Psoas muscle (tissue), 8 donors: ENCODE measurements around the gene EARS2. TPM values are rescaled to one million over a fixed set of nuclear protein-coding genes. Genes with fewer than 3 reads are reported as not detected.

Experiments
- ATAC-seq, 4 donors: fragments of 200-7000 bp; cut with Tn5 transposase; one replicate each; pipeline ENCODE4 v1.9.1; 2020; ENCODE audit warnings: moderate library complexity in 3 of 4, mild to moderate bottlenecking in 2 of 4
- DNase-seq, 2 donors: peaks; one replicate each; pipeline ENCODE4 v3.0.0-alpha.2; 2020
- H3K27ac ChIP-seq: fragments of 200-600 bp; one replicate; pipeline ENCODE4 v1.8.0; 2022
- H3K27me3 ChIP-seq, 3 donors: fragments of 200-600 bp in 1 of 3; one replicate each; pipeline versions ENCODE4 v1.6.1 to v1.8.0; 2013 to 2022; ENCODE audit warnings: low read length in 2 of 3, mild to moderate bottlenecking in 2 of 3, moderate library complexity in 1 of 3; ENCODE audit not compliant: insufficient read depth in 3 of 3
- H3K36me3 ChIP-seq, 2 donors: fragments of 200-600 bp in 1 of 2; one replicate each; pipeline versions ENCODE4 v1.6.1 to v1.8.0; 2013 to 2022; ENCODE audit warnings: low read depth in 1 of 2, mild to moderate bottlenecking in 1 of 2, moderate library complexity in 1 of 2; ENCODE audit not compliant: insufficient read depth in 1 of 2
- H3K4me1 ChIP-seq: fragments of 200-600 bp; one replicate; pipeline ENCODE4 v1.8.0; 2022
- H3K4me3 ChIP-seq: fragments of 200-600 bp; one replicate; pipeline ENCODE4 v1.8.0; 2022; ENCODE audit warnings: mild to moderate bottlenecking
- H3K9me3 ChIP-seq: fragments of 200-600 bp; one replicate; pipeline ENCODE4 v1.8.0; 2022
- CTCF ChIP-seq: fragments of 200-600 bp; IDR thresholded peaks from one replicate; pipeline ENCODE4 v1.8.0; 2022; ENCODE audit warnings: antibody characterized with exemption
- WGBS, 3 donors: extraction: QIAGEN DNeasy Blood & Tissue Kit; methylation state at CpG; one replicate each; pipeline versions ENCODE4 v1.1.6 to v1.1.7; 2013; 5-methylcytosine and 5-hydroxymethylcytosine counted together
- intact Hi-C, 2 donors: fragments of 100-400 bp; cut with DNase I; formaldehyde crosslinking; loops; one replicate each; pipeline versions ENCODE4 v1.11.0 to v1.14.2; 2022
- polyA plus RNA-seq, 3 donors: library from polyadenylated mRNA; stranded (reverse); fragments of 200-250 nt; gene quantifications; one replicate each; pipeline ENCODE4 v1.2.3, GENCODE V29; 2013
- total RNA-seq, 4 donors: library from RNA; stranded (reverse); fragmentation: NEBNext Ultra II Directional in 2 of 4; extraction: Animal tissue kit (Norgen Biotek cat#: 25700) in 2 of 4; gene quantifications; one replicate each; pipeline versions ENCODE4 v1.2.1 to v1.2.4, GENCODE V29; 2021 to 2023
- donor health status: healthy with polysubstance abuse.
- donor health status: DM: no; HTN: no; CAD: no; lungs with moderate emphysema.
- donor health status: Bipolar disorder and iron deficiency.
- donor health status: healthy.
- donor health status: DM: yes; HTN: yes; CAD: no.
- donor health status: DM: no; HTN: no; CAD: no.
- donor health status: DM: no; HTN: no; CAD: no.
- donor health status: DM: yes; HTN: yes; CAD: no.

EARS2 gene
- total and polyA plus RNA-seq, 7 donors = 12.1 to 28.3 (median 19.8) TPM

DNA sequence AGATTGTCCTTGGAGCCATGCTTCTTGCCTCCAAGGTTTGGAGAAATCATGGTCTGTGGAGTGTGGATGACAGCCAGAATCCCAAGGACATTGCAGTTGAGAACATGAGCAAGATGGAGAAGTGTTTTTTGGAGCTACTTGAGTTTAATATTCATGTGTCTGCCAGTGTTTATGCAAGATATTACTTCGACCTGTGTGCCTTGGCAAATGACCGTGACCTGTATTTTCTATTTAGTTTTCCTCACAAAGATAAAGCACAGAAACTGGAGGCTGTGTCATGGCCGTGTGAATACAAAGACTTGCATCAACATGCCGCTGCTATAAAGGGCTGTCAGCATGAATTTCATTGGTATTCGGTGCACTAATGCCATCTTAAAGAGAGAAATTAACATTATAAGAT is 55.9 kb downstream of the EARS2 start:
- TF ChIP-seq CTCF = no peak
- intact Hi-C loops = no loop called here
- no peaks in the 10 kb centered on the region for H3K9me3 ChIP-seq
- H3K4me1 ChIP-seq = peaks cover 47% of the 10 kb centered on the region
- no peaks in the 10 kb centered on the region for H3K27me3 ChIP-seq
- 85 to 91% (median 86%) methylated on average over 5 of the region's 5 CpGs for WGBS, 3 donors
- no peak overlapping the region for H3K27ac ChIP-seq
- H3K4me3 ChIP-seq = no peak overlapping the region
- ATAC-seq = no peak
- H3K36me3 ChIP-seq = peaks cover 0 to 8% of the 10 kb centered on the region in 2 donors
- no peak for DNase-seq

DNA sequence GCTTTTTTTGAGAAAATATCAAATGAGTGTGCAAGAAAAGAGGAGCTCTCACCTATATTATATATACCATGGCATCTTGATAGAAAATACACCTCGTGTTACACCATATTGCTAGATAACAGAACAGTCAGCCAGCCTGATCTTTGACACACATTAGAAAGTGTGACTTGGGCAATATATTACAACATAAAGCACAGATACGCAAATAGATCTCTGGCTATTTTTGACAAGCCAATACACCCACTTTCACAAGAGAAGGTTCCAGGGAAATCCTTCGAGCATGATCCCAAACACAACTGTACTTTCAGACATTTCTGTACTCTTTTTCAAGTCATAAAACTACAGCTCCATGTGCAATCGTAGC is 56.3 kb downstream of the EARS2 start:
- ATAC-seq (no peak), DNase-seq (no peak)
- peaks cover 0 to 9% of the 10 kb centered on the region in 2 donors for H3K36me3 ChIP-seq
- peaks cover 43% of the 10 kb centered on the region for H3K4me1 ChIP-seq
- H3K27me3 ChIP-seq = no peaks in the 10 kb centered on the region
- intact Hi-C loops = no loop called here
- H3K27ac ChIP-seq = no peak overlapping the region
- H3K4me3 ChIP-seq = no peak overlapping the region
- H3K9me3 ChIP-seq = no peaks in the 10 kb centered on the region
- 68 to 76% (median 70%) methylated on average over 4 of the region's 4 CpGs for WGBS, 3 donors
- no peak for TF ChIP-seq CTCF

DNA sequence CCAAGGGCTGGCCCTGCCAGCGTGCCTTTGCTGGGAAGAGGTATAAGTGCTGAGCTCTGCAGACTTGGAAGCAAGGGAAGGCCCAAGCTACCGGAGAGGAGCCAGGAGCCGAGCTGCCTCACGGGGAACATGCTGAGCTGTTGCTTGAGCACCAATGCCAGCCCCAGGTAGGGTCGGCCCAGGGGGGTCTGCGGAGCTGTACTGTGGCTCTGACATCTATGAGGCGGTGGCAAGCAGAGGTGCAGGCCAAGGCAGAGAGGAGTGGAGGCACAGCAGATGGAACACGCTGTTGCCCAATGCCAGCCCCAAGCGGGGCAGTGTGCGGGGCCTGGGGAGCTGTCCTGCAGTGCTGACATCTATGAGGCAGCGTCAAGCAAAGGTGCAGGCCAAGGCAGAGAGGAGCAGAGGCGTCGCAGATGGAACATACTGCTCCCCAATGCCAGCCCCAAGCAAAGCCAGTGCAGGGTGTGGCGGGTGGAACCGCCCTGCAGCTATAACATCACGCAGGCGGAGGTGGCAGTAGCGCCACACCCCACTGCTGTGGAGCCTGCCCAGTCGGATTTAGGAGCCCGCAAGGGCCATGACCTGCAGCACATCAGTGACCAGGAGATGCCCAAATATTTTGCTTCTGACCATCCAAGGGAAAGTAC is 56.8 kb downstream of the EARS2 start:
- 95 to 97% (median 96%) methylated on average over 20 of the region's 20 CpGs for WGBS, 3 donors
- DNase-seq (no peak), ATAC-seq (no peak)
- H3K4me1 ChIP-seq = peaks cover 38% of the 10 kb centered on the region
- H3K27ac ChIP-seq = no peak overlapping the region
- H3K27me3 ChIP-seq = no peaks in the 10 kb centered on the region
- no peaks in the 10 kb centered on the region for H3K9me3 ChIP-seq
- no peak for TF ChIP-seq CTCF
- intact Hi-C loops = no loop called here
- no peak overlapping the region for H3K4me3 ChIP-seq
- H3K36me3 ChIP-seq = peaks cover 0 to 14% of the 10 kb centered on the region in 2 donors

DNA sequence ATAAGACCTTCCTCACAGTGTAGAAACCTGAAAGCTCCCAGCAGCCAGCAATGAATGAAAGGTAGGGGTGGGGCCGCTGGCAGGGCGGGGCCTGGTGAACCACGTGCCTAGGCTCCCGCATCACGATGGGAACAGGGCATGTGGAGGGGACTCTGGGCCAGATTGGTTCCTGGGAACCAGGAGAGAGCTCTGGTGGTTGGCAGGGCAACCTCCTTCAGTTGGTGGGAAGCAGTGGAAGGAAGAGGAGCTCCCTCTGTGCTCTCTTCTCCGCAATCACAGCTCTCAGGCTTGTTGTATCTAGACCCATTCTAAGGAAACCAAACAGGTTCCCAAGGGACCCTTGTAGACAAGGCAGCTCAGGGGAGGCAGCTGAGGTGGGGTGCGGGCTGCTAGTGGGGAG is 57.3 kb downstream of the EARS2 start:
- no peak overlapping the region for H3K27ac ChIP-seq
- DNase-seq (no peak), ATAC-seq (no peak)
- H3K27me3 ChIP-seq = no peaks in the 10 kb centered on the region
- H3K9me3 ChIP-seq = no peaks in the 10 kb centered on the region
- peaks cover 0 to 19% of the 10 kb centered on the region in 2 donors for H3K36me3 ChIP-seq
- TF ChIP-seq CTCF = no peak
- H3K4me1 ChIP-seq = peaks cover 33% of the 10 kb centered on the region
- H3K4me3 ChIP-seq = no peak overlapping the region
- intact Hi-C loops = no loop called here
- WGBS, 3 donors = 85 to 93% (median 87%) methylated on average over 7 of the region's 7 CpGs

- peaks cover 26% of the 10 kb centered on the region for H3K4me1 ChIP-seq
Measured at GRCh38 chr16:23498863-23499262, 58.3 kb downstream of the EARS2 start.

More at GRCh38 chr16:23498863-23499262, 58.3 kb downstream of the EARS2 start:
- ATAC-seq = peak in 1 of 4 donors; percentile 18
- no peaks in the 10 kb centered on the region for H3K27me3 ChIP-seq
- intact Hi-C loops = no loop called here
- H3K27ac ChIP-seq = no peak overlapping the region
- WGBS, 3 donors = 86 to 91% (median 87%) methylated on average over 11 of the region's 11 CpGs
- H3K9me3 ChIP-seq = no peaks in the 10 kb centered on the region
- TF ChIP-seq CTCF = no peak
- no peak overlapping the region for H3K4me3 ChIP-seq
- peaks cover 0 to 28% of the 10 kb centered on the region in 2 donors for H3K36me3 ChIP-seq
- DNase-seq = no peak
